Mammary epithelial cell (primary cell): Measurements from ENCODE around the gene ACCSL.

Source experiments
- CTCF ChIP-seq, 2 donors: IDR thresholded peaks in 1 of 2; conservative IDR thresholded peaks in 1 of 2; 2 replicates each; pipeline ENCODE4 v1.5.1; 2011 to 2012; ENCODE audit warnings: inconsistent platforms in 2 of 2, low read length in 2 of 2, mild to moderate bottlenecking in 2 of 2, control low read depth in 1 of 2, low read depth in 1 of 2; ENCODE audit not compliant: insufficient read depth in 1 of 2; ENCODE audit errors: extremely low read depth in 1 of 2
- EZH2 ChIP-seq: IDR thresholded peaks from 2 replicates; pipeline ENCODE4 v1.6.1; 2012; ENCODE audit warnings: low read length, inconsistent platforms, borderline replicate concordance

- TF ChIP-seq EZH2 (no peak), CTCF (conservative IDR thresholded peaks at IDR 0.05 in 1 of 2, IDR thresholded peaks at IDR 0.05 in 1 of 2; ENCODE audit: extremely low read depth in 1 of 2, insufficient read depth in 1 of 2, low read depth in 1 of 2, low read length in 2 of 2) (no peak)
Observed at GRCh38 chr11:44047298-44047697, 483 bp upstream of the ACCSL start.
